ENCODE data around the gene MRPL22.

DNA sequence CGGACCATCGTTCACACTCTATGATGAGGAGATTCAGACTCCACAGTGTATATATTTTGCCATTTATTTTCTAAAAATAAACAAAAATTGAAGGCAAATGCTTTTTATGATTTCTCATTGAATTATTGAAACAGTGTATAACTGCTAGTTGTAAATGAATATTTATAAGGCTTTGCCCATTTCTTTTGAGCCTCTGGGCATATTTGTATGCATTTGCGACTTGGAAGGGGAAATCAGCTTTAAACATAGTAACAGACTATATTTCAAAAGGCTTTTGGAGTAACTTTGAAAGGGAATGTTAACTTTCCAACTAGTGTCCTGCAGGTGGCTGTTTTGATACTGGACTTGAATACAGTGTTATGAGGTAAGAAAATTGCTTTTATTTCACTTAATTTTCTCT lies 26.0 kb downstream of the MRPL22 start:
- TF ChIP-seq, protein P1, sequence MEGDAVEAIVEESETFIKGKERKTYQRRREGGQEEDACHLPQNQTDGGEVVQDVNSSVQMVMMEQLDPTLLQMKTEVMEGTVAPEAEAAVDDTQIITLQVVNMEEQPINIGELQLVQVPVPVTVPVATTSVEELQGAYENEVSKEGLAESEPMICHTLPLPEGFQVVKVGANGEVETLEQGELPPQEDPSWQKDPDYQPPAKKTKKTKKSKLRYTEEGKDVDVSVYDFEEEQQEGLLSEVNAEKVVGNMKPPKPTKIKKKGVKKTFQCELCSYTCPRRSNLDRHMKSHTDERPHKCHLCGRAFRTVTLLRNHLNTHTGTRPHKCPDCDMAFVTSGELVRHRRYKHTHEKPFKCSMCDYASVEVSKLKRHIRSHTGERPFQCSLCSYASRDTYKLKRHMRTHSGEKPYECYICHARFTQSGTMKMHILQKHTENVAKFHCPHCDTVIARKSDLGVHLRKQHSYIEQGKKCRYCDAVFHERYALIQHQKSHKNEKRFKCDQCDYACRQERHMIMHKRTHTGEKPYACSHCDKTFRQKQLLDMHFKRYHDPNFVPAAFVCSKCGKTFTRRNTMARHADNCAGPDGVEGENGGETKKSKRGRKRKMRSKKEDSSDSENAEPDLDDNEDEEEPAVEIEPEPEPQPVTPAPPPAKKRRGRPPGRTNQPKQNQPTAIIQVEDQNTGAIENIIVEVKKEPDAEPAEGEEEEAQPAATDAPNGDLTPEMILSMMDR (IDR thresholded peaks at IDR 0.05) = no peak
- TF ChIP-seq POLR2A (IDR thresholded peaks at IDR 0.05) = no peak

Data from tibial nerve (tissue), 3 donors.